HepG2 (cell line): Measurements from ENCODE around the gene AGXT. TPM values are rescaled to one million over a fixed set of nuclear protein-coding genes. Genes with fewer than 3 reads are reported as not detected.

Experiments
- AKAP8 ChIP-seq: sonication (generic); formaldehyde crosslinking; IDR thresholded peaks from 2 replicates; pipeline ENCODE4 v1.5.1; 2020; ENCODE audit warnings: mild to moderate bottlenecking, missing genetic modification reagents
- ASH2L ChIP-seq: fragments of 300-600, 200-600 bp; sonication (generic); IDR thresholded peaks from 2 replicates; pipeline ENCODE4 v1.7.0; 2017; ENCODE audit warnings: low read depth, mild to moderate bottlenecking, moderate library complexity, mixed read lengths, low read length; ENCODE audit not compliant: insufficient read length
- FOSL1 ChIP-seq: sonication (generic); formaldehyde crosslinking; IDR thresholded peaks from 2 replicates; pipeline ENCODE4 v1.9.0; 2021; ENCODE audit warnings: missing genetic modification reagents, borderline replicate concordance
- GZF1 ChIP-seq: sonication (generic); formaldehyde crosslinking; IDR thresholded peaks from 2 replicates; pipeline ENCODE4 v1.5.1; 2020; ENCODE audit warnings: mild to moderate bottlenecking, missing genetic modification reagents
- JUNB ChIP-seq: sonication (generic); formaldehyde crosslinking; IDR thresholded peaks from 2 replicates; pipeline ENCODE4 v1.8.0; 2022; ENCODE audit warnings: missing genetic modification reagents, mild to moderate bottlenecking, borderline replicate concordance
- KLF11 ChIP-seq: IDR thresholded peaks from 2 replicates; pipeline ENCODE4 v1.6.1; 2016; ENCODE audit warnings: missing compliant biosample characterization
- KLF15 ChIP-seq: sonication (generic); formaldehyde crosslinking; IDR thresholded peaks from 2 replicates; pipeline ENCODE4 v1.8.1; 2023; ENCODE audit warnings: borderline replicate concordance, mild to moderate bottlenecking, inconsistent platforms, missing genetic modification reagents, mixed read lengths
- NFE2L2 ChIP-seq: fragments of 150-350 bp; IDR thresholded peaks from 2 replicates; pipeline ENCODE4 v1.6.1; 2014; ENCODE audit warnings: low read length
- SIX1 ChIP-seq: sonication (generic); formaldehyde crosslinking; IDR thresholded peaks from 2 replicates; pipeline ENCODE4 v1.4.0; 2020; ENCODE audit warnings: missing genetic modification reagents, borderline replicate concordance
- SOX5 ChIP-seq: IDR thresholded peaks from 2 replicates; pipeline ENCODE4 v1.6.1; 2016; ENCODE audit warnings: borderline replicate concordance
- TEF ChIP-seq: sonication (generic); formaldehyde crosslinking; IDR thresholded peaks from 2 replicates; pipeline ENCODE4 v1.5.0; 2020; ENCODE audit warnings: missing genetic modification reagents
- ZFY ChIP-seq: sonication (generic); formaldehyde crosslinking; IDR thresholded peaks from 2 replicates; pipeline ENCODE4 v1.4.0; 2020; ENCODE audit warnings: missing genetic modification reagents
- ZNF230 ChIP-seq: sonication (generic); formaldehyde crosslinking; IDR thresholded peaks from 2 replicates; pipeline ENCODE4 v1.4.0; 2020; ENCODE audit warnings: mild to moderate bottlenecking, missing genetic modification reagents
- ZNF24 ChIP-seq: fragments of 450-650 bp; IDR thresholded peaks from 2 replicates; pipeline ENCODE4 v1.6.1; 2017; ENCODE audit warnings: antibody characterized with exemption, mild to moderate bottlenecking
- ZNF557 ChIP-seq: sonication (generic); formaldehyde crosslinking; IDR thresholded peaks from 2 replicates; pipeline ENCODE4 v1.4.0; 2020; ENCODE audit warnings: missing genetic modification reagents
- ZNF567 ChIP-seq: sonication (generic); formaldehyde crosslinking; IDR thresholded peaks from 2 replicates; pipeline ENCODE4 v1.8.1; 2023; ENCODE audit warnings: mild to moderate bottlenecking, missing genetic modification reagents, borderline replicate concordance
- polyA plus RNA-seq, 8 experiments: library from polyadenylated mRNA; depleted of rRNA in 3 of 8; stranded (reverse) in 7 of 8; unstranded in 1 of 8; fragments of >200 nt; fragmentation: Illumina TruSeq in 4 of 8; extraction: Trizol in 4 of 8; gene quantifications; 2 replicates each; pipeline versions ENCODE4 v1.2.1 to v1.2.3, GENCODE V29; 2011 to 2016; ENCODE audit warnings: low read depth in 4 of 8, missing spikeins in 1 of 8, mixed read lengths in 1 of 8; ENCODE audit not compliant: insufficient read depth in 1 of 8
- total RNA-seq, 5 experiments: library from RNA; depleted of rRNA; stranded (reverse); fragments of >200 nt; fragmentation: Illumina TruSeq; extraction: Trizol; gene quantifications; 2 replicates each; pipeline ENCODE4 v1.2.3, GENCODE V29; 2016; ENCODE audit warnings: low read depth in 1 of 5
- TF ChIP-seq, protein P1 (sequence below): sonication (generic); formaldehyde crosslinking; IDR thresholded peaks from 2 replicates; pipeline ENCODE4 v1.4.0; 2020; ENCODE audit warnings: missing genetic modification reagents
- TF ChIP-seq, protein P2 (sequence below): sonication (generic); formaldehyde crosslinking; IDR thresholded peaks from 2 replicates; pipeline ENCODE4 v1.5.0; 2020; ENCODE audit warnings: mild to moderate bottlenecking, missing genetic modification reagents
- TF ChIP-seq, protein P3 (sequence below): IDR thresholded peaks from 2 replicates; pipeline ENCODE4 v1.4.0; 2020; ENCODE audit warnings: mild to moderate bottlenecking, missing genetic modification reagents

Gene AGXT
- total and polyA plus RNA-seq, 2 of the 13 experiments (the other 11 are each of a cell fraction or from before 2014, with no cell fraction given): 41.9 to 96.1 TPM

GRCh38 chr2:240868286-240869108 is at the start of gene AGXT (continued):
- TF ChIP-seq, protein P1, sequence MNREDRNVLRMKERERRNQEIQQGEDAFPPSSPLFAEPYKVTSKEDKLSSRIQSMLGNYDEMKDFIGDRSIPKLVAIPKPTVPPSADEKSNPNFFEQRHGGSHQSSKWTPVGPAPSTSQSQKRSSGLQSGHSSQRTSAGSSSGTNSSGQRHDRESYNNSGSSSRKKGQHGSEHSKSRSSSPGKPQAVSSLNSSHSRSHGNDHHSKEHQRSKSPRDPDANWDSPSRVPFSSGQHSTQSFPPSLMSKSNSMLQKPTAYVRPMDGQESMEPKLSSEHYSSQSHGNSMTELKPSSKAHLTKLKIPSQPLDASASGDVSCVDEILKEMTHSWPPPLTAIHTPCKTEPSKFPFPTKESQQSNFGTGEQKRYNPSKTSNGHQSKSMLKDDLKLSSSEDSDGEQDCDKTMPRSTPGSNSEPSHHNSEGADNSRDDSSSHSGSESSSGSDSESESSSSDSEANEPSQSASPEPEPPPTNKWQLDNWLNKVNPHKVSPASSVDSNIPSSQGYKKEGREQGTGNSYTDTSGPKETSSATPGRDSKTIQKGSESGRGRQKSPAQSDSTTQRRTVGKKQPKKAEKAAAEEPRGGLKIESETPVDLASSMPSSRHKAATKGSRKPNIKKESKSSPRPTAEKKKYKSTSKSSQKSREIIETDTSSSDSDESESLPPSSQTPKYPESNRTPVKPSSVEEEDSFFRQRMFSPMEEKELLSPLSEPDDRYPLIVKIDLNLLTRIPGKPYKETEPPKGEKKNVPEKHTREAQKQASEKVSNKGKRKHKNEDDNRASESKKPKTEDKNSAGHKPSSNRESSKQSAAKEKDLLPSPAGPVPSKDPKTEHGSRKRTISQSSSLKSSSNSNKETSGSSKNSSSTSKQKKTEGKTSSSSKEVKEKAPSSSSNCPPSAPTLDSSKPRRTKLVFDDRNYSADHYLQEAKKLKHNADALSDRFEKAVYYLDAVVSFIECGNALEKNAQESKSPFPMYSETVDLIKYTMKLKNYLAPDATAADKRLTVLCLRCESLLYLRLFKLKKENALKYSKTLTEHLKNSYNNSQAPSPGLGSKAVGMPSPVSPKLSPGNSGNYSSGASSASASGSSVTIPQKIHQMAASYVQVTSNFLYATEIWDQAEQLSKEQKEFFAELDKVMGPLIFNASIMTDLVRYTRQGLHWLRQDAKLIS: no peak
- TF ChIP-seq TEF (no peak; the same call in 1 of the 2 replicates), ZFY (CRISPR knock-in tag) (peak; percentile 78), SOX5 (CRISPR knock-in tag) (peak; percentile 94), ZNF230 (CRISPR knock-in tag) (0 out of 2 replicates have a peak, but pooled peaks have one; percentile 47), ZNF557 (peak; percentile 64; the same call in 1 of the 2 replicates), NFE2L2 (no peak), SIX1 (CRISPR knock-in tag) (peak; percentile 45), KLF11 (CRISPR knock-in tag) (peak; percentile 44; the same call in 1 of the 2 replicates), ZNF567 (no peak), FOSL1 (CRISPR knock-in tag) (no peak), ZNF24 (no peak), AKAP8 (CRISPR knock-in tag) (peak; percentile 49; the same call in 1 of the 2 replicates), JUNB (CRISPR knock-in tag) (no peak), GZF1 (peak; percentile 26; the same call in 1 of the 2 replicates), ASH2L (peak; percentile 81), KLF15 (CRISPR knock-in tag) (peak; percentile 62; the same call in 1 of the 2 replicates)
- TF ChIP-seq, protein P2, sequence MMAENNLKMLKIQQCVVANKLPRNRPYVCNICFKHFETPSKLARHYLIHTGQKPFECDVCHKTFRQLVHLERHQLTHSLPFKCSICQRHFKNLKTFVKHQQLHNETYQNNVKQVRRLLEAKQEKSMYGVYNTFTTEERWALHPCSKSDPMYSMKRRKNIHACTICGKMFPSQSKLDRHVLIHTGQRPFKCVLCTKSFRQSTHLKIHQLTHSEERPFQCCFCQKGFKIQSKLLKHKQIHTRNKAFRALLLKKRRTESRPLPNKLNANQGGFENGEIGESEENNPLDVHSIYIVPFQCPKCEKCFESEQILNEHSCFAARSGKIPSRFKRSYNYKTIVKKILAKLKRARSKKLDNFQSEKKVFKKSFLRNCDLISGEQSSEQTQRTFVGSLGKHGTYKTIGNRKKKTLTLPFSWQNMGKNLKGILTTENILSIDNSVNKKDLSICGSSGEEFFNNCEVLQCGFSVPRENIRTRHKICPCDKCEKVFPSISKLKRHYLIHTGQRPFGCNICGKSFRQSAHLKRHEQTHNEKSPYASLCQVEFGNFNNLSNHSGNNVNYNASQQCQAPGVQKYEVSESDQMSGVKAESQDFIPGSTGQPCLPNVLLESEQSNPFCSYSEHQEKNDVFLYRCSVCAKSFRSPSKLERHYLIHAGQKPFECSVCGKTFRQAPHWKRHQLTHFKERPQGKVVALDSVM (CRISPR knock-in tag): peak; percentile 60
- TF ChIP-seq, protein P3, sequence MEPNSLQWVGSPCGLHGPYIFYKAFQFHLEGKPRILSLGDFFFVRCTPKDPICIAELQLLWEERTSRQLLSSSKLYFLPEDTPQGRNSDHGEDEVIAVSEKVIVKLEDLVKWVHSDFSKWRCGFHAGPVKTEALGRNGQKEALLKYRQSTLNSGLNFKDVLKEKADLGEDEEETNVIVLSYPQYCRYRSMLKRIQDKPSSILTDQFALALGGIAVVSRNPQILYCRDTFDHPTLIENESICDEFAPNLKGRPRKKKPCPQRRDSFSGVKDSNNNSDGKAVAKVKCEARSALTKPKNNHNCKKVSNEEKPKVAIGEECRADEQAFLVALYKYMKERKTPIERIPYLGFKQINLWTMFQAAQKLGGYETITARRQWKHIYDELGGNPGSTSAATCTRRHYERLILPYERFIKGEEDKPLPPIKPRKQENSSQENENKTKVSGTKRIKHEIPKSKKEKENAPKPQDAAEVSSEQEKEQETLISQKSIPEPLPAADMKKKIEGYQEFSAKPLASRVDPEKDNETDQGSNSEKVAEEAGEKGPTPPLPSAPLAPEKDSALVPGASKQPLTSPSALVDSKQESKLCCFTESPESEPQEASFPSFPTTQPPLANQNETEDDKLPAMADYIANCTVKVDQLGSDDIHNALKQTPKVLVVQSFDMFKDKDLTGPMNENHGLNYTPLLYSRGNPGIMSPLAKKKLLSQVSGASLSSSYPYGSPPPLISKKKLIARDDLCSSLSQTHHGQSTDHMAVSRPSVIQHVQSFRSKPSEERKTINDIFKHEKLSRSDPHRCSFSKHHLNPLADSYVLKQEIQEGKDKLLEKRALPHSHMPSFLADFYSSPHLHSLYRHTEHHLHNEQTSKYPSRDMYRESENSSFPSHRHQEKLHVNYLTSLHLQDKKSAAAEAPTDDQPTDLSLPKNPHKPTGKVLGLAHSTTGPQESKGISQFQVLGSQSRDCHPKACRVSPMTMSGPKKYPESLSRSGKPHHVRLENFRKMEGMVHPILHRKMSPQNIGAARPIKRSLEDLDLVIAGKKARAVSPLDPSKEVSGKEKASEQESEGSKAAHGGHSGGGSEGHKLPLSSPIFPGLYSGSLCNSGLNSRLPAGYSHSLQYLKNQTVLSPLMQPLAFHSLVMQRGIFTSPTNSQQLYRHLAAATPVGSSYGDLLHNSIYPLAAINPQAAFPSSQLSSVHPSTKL (CRISPR knock-in tag): peak; percentile 84
